CD4-positive, alpha-beta T cell (primary cell): ENCODE results near the gene ADGRG6. TPM values are rescaled to one million over a fixed set of nuclear protein-coding genes. Genes with fewer than 3 reads are reported as not detected.

Experiments
- ATAC-seq: fragments of 200-7000 bp; cut with Tn5 transposase; one replicate; pipeline ENCODE4 v1.10.0; 2022; ENCODE audit warnings: mild to moderate bottlenecking; ENCODE audit not compliant: poor library complexity
- CTCF ChIA-PET: fragments of 350-600 bp; sonication (Branson Sonifier 250); formaldehyde crosslinking; loops from one replicate; lab custom pipeline; 2021; ENCODE audit warnings: antibody characterized with exemption, inconsistent platforms; lab: Charles Lee
- POLR2A ChIA-PET: fragments of 350-600 bp; sonication (Branson Sonifier 250); formaldehyde crosslinking; loops from one replicate; lab custom pipeline; 2021; ENCODE audit warnings: antibody characterized with exemption, inconsistent platforms; lab: Charles Lee
- DNase-seq, 14 experiments: peaks; one replicate each; pipeline ENCODE4 v3.0.0-alpha.2; 2013 to 2020; ENCODE audit warnings: mixed read lengths in 2 of 14
- H3K27ac ChIP-seq, 2 donors: one replicate each; pipeline versions ENCODE4 v1.5.1 to v1.7.0; 2013; ENCODE audit warnings: low read length in 2 of 2, low read depth in 1 of 2, mild to moderate bottlenecking in 1 of 2
- H3K27me3 ChIP-seq, 2 experiments: 1 replicate in 1 of 2; 2 replicates in 1 of 2; pipeline versions ENCODE4 v1.6.1 to v1.7.0; 2013; ENCODE audit warnings: low read length in 2 of 2, control low read depth in 1 of 2, mild to moderate bottlenecking in 1 of 2, moderate library complexity in 1 of 2; ENCODE audit not compliant: insufficient read depth in 2 of 2, control insufficient read depth in 1 of 2
- H3K36me3 ChIP-seq: one replicate; pipeline ENCODE4 v1.6.1; 2013; ENCODE audit warnings: low read length, control low read depth; ENCODE audit not compliant: insufficient read depth
- H3K4me1 ChIP-seq: one replicate; pipeline ENCODE4 v1.6.1; 2013; ENCODE audit warnings: low read length, control low read depth; ENCODE audit not compliant: insufficient read depth
- H3K4me3 ChIP-seq: one replicate; pipeline ENCODE4 v1.5.1; 2013; ENCODE audit warnings: mild to moderate bottlenecking, low read length, moderate library complexity
- H3K9me3 ChIP-seq, 2 experiments: 1 replicate in 1 of 2; 2 replicates in 1 of 2; pipeline versions ENCODE4 v1.6.1 to v1.7.0; 2013; ENCODE audit warnings: low read length in 2 of 2, mild to moderate bottlenecking in 2 of 2, control low read depth in 1 of 2, moderate library complexity in 1 of 2; ENCODE audit not compliant: control insufficient read depth in 1 of 2, insufficient read depth in 1 of 2
- H3K27ac Mint-ChIP-seq: one replicate; pipeline ENCODE4 v1.8.0; 2020; ENCODE audit warnings: mixed read lengths
- H3K27me3 Mint-ChIP-seq: one replicate; pipeline ENCODE4 v1.8.0; 2021; ENCODE audit warnings: mixed read lengths
- H3K36me3 Mint-ChIP-seq: one replicate; pipeline ENCODE4 v1.8.0; 2021; ENCODE audit warnings: low read depth, mixed read lengths
- H3K4me1 Mint-ChIP-seq: one replicate; pipeline ENCODE4 v1.8.0; 2021; ENCODE audit warnings: low read depth, mixed read lengths
- H3K4me3 Mint-ChIP-seq: one replicate; pipeline ENCODE4 v1.8.0; 2020; ENCODE audit warnings: mild to moderate bottlenecking, mixed read lengths
- H3K9me3 Mint-ChIP-seq: one replicate; pipeline ENCODE4 v1.8.0; 2020; ENCODE audit warnings: mixed read lengths
- intact Hi-C, 2 experiments: fragments of 100-400 bp; cut with DNase I in 1 of 2; cut with micrococcal nuclease in 1 of 2; formaldehyde crosslinking; loops; one replicate each; pipeline versions ENCODE4 v1.15.1 to v1.9.0; 2023 to 2025; cut with DNase I, micrococcal nuclease
- total RNA-seq, 174 experiments: library from RNA in 2 of 174; stranded (reverse) in 2 of 174; gene quantifications; one replicate each; pipeline ENCODE4 v1.2.3 and lab custom pipeline; 2021 to 2026
- TF ChIP-seq, protein P1 (sequence below): fragments of 200-600 bp; IDR thresholded peaks from one replicate; pipeline ENCODE4 v1.8.0; 2022; ENCODE audit warnings: antibody characterized with exemption, mild to moderate bottlenecking

ADGRG6 gene
- total RNA-seq, 2 experiments from 2014 or later = 0.31 to 0.63 TPM

DNA sequence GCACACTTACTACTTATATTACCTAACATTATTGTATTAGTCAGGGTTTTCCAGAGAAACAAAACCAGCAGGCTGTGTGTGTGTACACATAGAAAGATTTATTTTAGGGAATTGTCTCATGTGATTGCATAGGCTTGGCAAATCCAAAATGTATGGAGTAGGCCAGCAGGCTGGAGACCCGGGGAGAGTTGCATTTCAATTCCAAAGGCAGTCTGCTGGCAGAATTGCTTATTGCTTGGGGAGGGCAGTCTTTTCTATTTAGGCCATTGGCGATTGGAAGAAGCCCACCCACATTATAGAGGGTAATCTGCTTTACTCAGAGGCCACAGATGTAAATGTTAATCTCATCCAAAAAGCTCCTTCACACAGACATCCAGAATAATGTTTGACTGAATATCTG is 157.0 kb downstream of the ADGRG6 start:
- Histone ChIP-seq H3K27ac (no peak overlapping the region), H3K9me3 (peaks cover 0 to 10% of the 10 kb centered on the region in 2 experiments), H3K4me3 (no peak overlapping the region), H3K27me3 (no peaks in the 10 kb centered on the region), H3K36me3 (no peaks in the 10 kb centered on the region), H3K4me1 (no peaks in the 10 kb centered on the region)
- Mint-ChIP-seq H3K36me3 (no peaks in the 10 kb centered on the region), H3K9me3 (peaks cover 2% of the 10 kb centered on the region), H3K4me3 (no peak overlapping the region), H3K4me1 (no peaks in the 10 kb centered on the region), H3K27ac (no peak overlapping the region), H3K27me3 (no peaks in the 10 kb centered on the region)
- intact Hi-C loops = loop anchor here in 1 of 2 experiments (5.0 kb wide), 1 partner anchor 1623 kb away; no protein-coding TSS in a partner anchor
- POLR2A ChIA-PET = no interaction called here
- CTCF ChIA-PET = interaction anchor here (1.1 kb wide), 1 partner anchor 16 kb away, joined by 4 read pairs; no protein-coding TSS in a partner anchor
- ATAC-seq (no peak), DNase-seq (no peak)
- TF ChIP-seq, protein P1, sequence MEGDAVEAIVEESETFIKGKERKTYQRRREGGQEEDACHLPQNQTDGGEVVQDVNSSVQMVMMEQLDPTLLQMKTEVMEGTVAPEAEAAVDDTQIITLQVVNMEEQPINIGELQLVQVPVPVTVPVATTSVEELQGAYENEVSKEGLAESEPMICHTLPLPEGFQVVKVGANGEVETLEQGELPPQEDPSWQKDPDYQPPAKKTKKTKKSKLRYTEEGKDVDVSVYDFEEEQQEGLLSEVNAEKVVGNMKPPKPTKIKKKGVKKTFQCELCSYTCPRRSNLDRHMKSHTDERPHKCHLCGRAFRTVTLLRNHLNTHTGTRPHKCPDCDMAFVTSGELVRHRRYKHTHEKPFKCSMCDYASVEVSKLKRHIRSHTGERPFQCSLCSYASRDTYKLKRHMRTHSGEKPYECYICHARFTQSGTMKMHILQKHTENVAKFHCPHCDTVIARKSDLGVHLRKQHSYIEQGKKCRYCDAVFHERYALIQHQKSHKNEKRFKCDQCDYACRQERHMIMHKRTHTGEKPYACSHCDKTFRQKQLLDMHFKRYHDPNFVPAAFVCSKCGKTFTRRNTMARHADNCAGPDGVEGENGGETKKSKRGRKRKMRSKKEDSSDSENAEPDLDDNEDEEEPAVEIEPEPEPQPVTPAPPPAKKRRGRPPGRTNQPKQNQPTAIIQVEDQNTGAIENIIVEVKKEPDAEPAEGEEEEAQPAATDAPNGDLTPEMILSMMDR = no peak

DNA sequence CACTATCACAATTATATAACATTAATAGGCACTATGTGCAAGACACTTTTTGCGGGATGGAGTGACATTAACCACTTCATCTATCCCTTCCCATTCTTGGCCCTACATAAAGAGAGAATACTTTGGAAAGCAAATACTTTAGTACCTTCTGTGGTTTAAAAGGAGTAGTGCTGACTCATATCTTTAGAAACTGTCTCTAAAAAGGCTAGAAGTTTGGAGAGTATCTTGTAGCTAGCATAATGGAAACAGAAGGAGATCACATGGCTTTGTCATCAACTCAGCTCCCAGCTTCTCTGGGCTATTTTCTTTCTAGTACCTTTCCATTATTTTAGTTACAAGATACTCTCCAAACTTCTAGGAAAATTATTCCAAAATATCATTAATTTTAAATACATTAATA is 157.5 kb downstream of the ADGRG6 start:
- Histone ChIP-seq H3K9me3 (peaks cover 0 to 10% of the 10 kb centered on the region in 2 experiments), H3K4me1 (no peaks in the 10 kb centered on the region), H3K27ac (no peak overlapping the region), H3K36me3 (no peaks in the 10 kb centered on the region), H3K4me3 (no peak overlapping the region), H3K27me3 (no peaks in the 10 kb centered on the region)
- Mint-ChIP-seq H3K9me3 (peaks cover 2% of the 10 kb centered on the region), H3K27ac (no peak overlapping the region), H3K36me3 (no peaks in the 10 kb centered on the region), H3K4me1 (no peaks in the 10 kb centered on the region), H3K4me3 (no peak overlapping the region), H3K27me3 (no peaks in the 10 kb centered on the region)
- ChIA-PET CTCF (interaction anchor here (1.1 kb wide), 1 partner anchor 16 kb away, joined by 4 read pairs; no protein-coding TSS in a partner anchor), POLR2A (no interaction called here)
- no peak for ATAC-seq
- no peak for DNase-seq
- TF ChIP-seq, protein P1 = no peak
- intact Hi-C loops = loop anchor here in 1 of 2 experiments (5.0 kb wide), 1 partner anchor 1623 kb away; no protein-coding TSS in a partner anchor

GRCh38 chr6:142462260-142462659 is 160.5 kb downstream of the ADGRG6 start:
- DNase-seq (no peak), ATAC-seq (no peak)
- Histone ChIP-seq H3K4me1 (no peaks in the 10 kb centered on the region), H3K36me3 (no peaks in the 10 kb centered on the region), H3K4me3 (no peak overlapping the region), H3K9me3 (peaks cover 0 to 10% of the 10 kb centered on the region in 2 experiments), H3K27ac (no peak overlapping the region), H3K27me3 (no peaks in the 10 kb centered on the region)
- ChIA-PET CTCF (interaction anchor here (0.6 kb wide), 1 partner anchor 255 kb away, joined by 3 read pairs; no protein-coding TSS in a partner anchor), POLR2A (no interaction called here)
- Mint-ChIP-seq H3K27me3 (no peaks in the 10 kb centered on the region), H3K9me3 (peaks cover 2% of the 10 kb centered on the region), H3K36me3 (no peaks in the 10 kb centered on the region), H3K4me1 (no peaks in the 10 kb centered on the region), H3K4me3 (no peak overlapping the region), H3K27ac (no peak overlapping the region)
- TF ChIP-seq, protein P1 = no peak
- intact Hi-C loops = no loop called here
